Loucy (cell line): ENCODE results near the gene OR4F16.
"Not testable (repeated sequence)": the region's sequence is repeated elsewhere in the genome, so short reads cannot be mapped to it uniquely, and the experiment has no call there.

ENCODE experiments used
- CTCF ChIP-seq: fragments of 200-600 bp; sonication (generic); conservative IDR thresholded peaks from 2 replicates; pipeline ENCODE4 v1.5.1; 2014; ENCODE audit warnings: mild to moderate bottlenecking, antibody characterized with exemption, low read length
- EZH2phosphoT487 ChIP-seq: fragments of 200-600 bp; IDR thresholded peaks from 2 replicates; pipeline ENCODE4 v1.6.1; 2018; ENCODE audit warnings: antibody characterized with exemption, mild to moderate bottlenecking, moderate library complexity, borderline replicate concordance

GRCh38 chr1:733649-734048 lies 47.2 kb upstream of the OR4F16 start:
- TF ChIP-seq CTCF, EZH2phosphoT487: not testable (repeated sequence)
